ENCODE results near the gene SLC31A1. TPM values are rescaled to one million over a fixed set of nuclear protein-coding genes. Genes with fewer than 3 reads are reported as not detected.

Gene SLC31A1
- total and polyA plus RNA-seq, 2 of the 13 experiments (the other 11 are each of a cell fraction or from before 2014, with no cell fraction given) = 62.9 to 70.0 TPM

GRCh38 chr9:113221003-113221799 is at the start of gene SLC31A1, which contains the start of gene FKBP15 (continued):
- TF ChIP-seq ZNF615 (CRISPR knock-in tag; IDR thresholded peaks at IDR 0.05; ENCODE audit: borderline replicate concordance) = no peak
- no peak for TF ChIP-seq FOXA3 (CRISPR knock-in tag; IDR thresholded peaks at IDR 0.05)
- peak; percentile 81 for TF ChIP-seq HIVEP1 (CRISPR knock-in tag; IDR thresholded peaks at IDR 0.05)
- TF ChIP-seq HOXA3 (CRISPR knock-in tag; IDR thresholded peaks at IDR 0.05) = peak; percentile 74
- TF ChIP-seq ZNF513 (CRISPR knock-in tag; conservative IDR thresholded peaks at IDR 0.05) = no peak
- TF ChIP-seq ONECUT2 (CRISPR knock-in tag; IDR thresholded peaks at IDR 0.05) = peak; percentile 34; the same call in 1 of the 2 replicates
- no peak for TF ChIP-seq BCL3 (CRISPR knock-in tag; IDR thresholded peaks at IDR 0.05)
- TF ChIP-seq PRDM10 (CRISPR knock-in tag; IDR thresholded peaks at IDR 0.05; ENCODE audit: low read depth) = peak; percentile 48; the same call in 1 of the 2 replicates
- peak; percentile 46; the same call in 1 of the 2 replicates for TF ChIP-seq GABPA (IDR thresholded peaks at IDR 0.05; ENCODE audit: low read depth, low read length)
- TF ChIP-seq GABPA (CRISPR knock-in tag; IDR thresholded peaks at IDR 0.05; ENCODE audit: low read depth) = peak; percentile 88
- TF ChIP-seq ZHX2 (IDR thresholded peaks at IDR 0.05; ENCODE audit: low read depth) = peak; percentile 70; the same call in 1 of the 2 replicates
- no peak for TF ChIP-seq ZHX2 (CRISPR knock-in tag; IDR thresholded peaks at IDR 0.05; ENCODE audit: borderline replicate concordance)
- TF ChIP-seq ZNF343 (CRISPR knock-in tag; IDR thresholded peaks at IDR 0.05) = no peak
- no peak for TF ChIP-seq HHEX (CRISPR knock-in tag; IDR thresholded peaks at IDR 0.05)

Measured in HepG2 (cell line).